Spinal cord (tissue), 10 donors: ENCODE measurements around the gene ZNF343. TPM values are rescaled to one million over a fixed set of nuclear protein-coding genes. Genes with fewer than 3 reads are reported as not detected.

ENCODE experiments used
- DNase-seq, 6 donors: peaks; one replicate each; pipeline versions ENCODE4 v3.0.0 to v3.0.0-alpha.2; 2013 to 2015; ENCODE audit warnings: low spot score in 6 of 6, low read depth in 4 of 6
- H3K27ac ChIP-seq: one replicate; pipeline ENCODE4 v1.5.1; 2013; ENCODE audit warnings: low read depth, low read length, control low read depth
- H3K27me3 ChIP-seq: one replicate; pipeline ENCODE4 v1.6.1; 2013; ENCODE audit warnings: low read length; ENCODE audit not compliant: control insufficient read depth, insufficient read depth
- H3K36me3 ChIP-seq: one replicate; pipeline ENCODE4 v1.6.1; 2013; ENCODE audit warnings: low read length; ENCODE audit not compliant: control insufficient read depth, insufficient read depth
- H3K4me1 ChIP-seq: one replicate; pipeline ENCODE4 v1.6.1; 2013; ENCODE audit warnings: low read length; ENCODE audit not compliant: control insufficient read depth, insufficient read depth
- H3K4me3 ChIP-seq: one replicate; pipeline ENCODE4 v1.5.1; 2013; ENCODE audit warnings: low read depth, low read length, control low read depth
- H3K9me3 ChIP-seq: one replicate; pipeline ENCODE4 v1.6.1; 2013; ENCODE audit warnings: low read length; ENCODE audit not compliant: control insufficient read depth, insufficient read depth
- WGBS: methylation state at CpG from one replicate; pipeline ENCODE4 v1.1.5; 2013; ENCODE audit warnings: missing lambda C conversion rate; ENCODE audit not compliant: insufficient coverage; 5-methylcytosine and 5-hydroxymethylcytosine counted together
- polyA plus RNA-seq, 2 donors: library from polyadenylated mRNA; unstranded; fragments of 120-200 nt; gene quantifications; one replicate each; pipeline ENCODE4 v1.2.1, GENCODE V29; 2013; ENCODE audit not compliant: insufficient read length in 2 of 2
- total RNA-seq, 2 donors: library from RNA; depleted of rRNA in 1 of 2; stranded (reverse); fragments of 120-200 nt in 1 of 2; fragments of >200 nt in 1 of 2; gene quantifications; one replicate each; pipeline versions ENCODE4 v1.2.3 to v1.2.4, GENCODE V29; 2013 to 2014
- donor health status: healthy.

ZNF343 gene
- total and polyA plus RNA-seq, 4 donors = 10.1 to 11.9 (median 11.2) TPM

- WGBS = 98% methylated on average over 7 of the region's 9 CpGs
- H3K27me3 ChIP-seq = no peaks in the 10 kb centered on the region
- DNase-seq = no peak
- H3K36me3 ChIP-seq = peaks cover 53% of the 10 kb centered on the region
- no peaks in the 10 kb centered on the region for H3K9me3 ChIP-seq
- no peak overlapping the region for H3K4me3 ChIP-seq
- peaks cover 5% of the 10 kb centered on the region for H3K4me1 ChIP-seq
- no peak overlapping the region for H3K27ac ChIP-seq
Observed at GRCh38 chr20:2463616-2464365, 44.9 kb downstream of the ZNF343 start.

DNA sequence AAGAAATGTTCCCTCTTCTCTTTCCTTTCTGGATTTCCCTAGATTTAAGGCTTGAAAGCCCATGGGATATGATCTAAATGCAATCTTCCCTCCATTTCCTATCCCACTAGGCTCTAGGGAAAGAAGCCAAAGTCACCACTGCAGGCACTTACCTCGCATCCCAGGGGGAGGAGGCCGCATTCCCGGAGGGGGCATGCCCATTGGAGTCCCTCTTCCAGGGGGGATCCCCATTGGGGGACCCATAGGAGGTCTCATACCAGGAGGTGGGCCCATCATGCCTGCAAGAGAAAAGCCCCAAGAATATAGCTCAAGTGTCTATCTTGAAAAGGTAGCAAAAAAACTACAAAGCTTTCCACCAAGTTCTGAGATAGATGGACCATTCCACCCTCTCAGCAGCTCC lies 46.2 kb downstream of the ZNF343 start:
- Histone ChIP-seq H3K27me3 (no peaks in the 10 kb centered on the region), H3K4me3 (no peak overlapping the region), H3K36me3 (peaks cover 49% of the 10 kb centered on the region), H3K27ac (no peak overlapping the region), H3K4me1 (no peaks in the 10 kb centered on the region), H3K9me3 (no peaks in the 10 kb centered on the region)
- 100% methylated on average over 3 of the region's 3 CpGs for WGBS
- no peak for DNase-seq

DNA sequence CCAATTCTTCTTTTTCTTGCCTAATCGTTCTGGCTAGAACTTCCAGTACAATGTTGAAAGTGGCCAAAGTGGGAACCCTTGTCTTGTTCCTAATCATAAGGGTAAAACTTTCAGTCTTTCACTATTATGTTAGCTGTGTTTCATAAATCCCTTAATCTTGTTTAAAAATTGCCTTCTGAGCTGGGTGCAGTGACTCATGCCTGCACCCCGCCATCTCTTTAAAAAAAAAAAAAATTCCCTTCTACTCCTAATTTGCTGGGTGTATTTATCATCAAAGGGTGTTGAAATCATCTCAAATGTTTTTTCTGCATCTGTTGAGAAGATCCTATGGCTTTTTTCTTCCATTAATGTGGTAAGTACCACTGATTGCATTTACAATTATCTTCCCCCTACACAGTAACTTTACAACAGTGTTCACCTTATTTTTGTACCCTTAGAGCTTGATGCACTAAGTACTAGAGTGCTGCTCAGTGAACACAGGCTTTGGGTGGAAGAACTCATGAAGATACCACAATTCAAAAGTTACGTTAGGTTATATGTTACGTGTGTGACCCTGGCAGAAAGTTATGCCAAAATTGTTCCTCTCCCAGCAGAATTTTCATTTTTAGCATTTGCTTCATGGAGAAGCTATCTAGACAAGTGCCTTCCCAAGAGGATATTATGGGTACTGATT lies 47.8 kb downstream of the ZNF343 start:
- Histone ChIP-seq H3K4me3 (no peak overlapping the region), H3K9me3 (no peaks in the 10 kb centered on the region), H3K36me3 (peaks cover 41% of the 10 kb centered on the region), H3K27me3 (no peaks in the 10 kb centered on the region), H3K4me1 (no peaks in the 10 kb centered on the region), H3K27ac (no peak overlapping the region)
- WGBS = 100% methylated on average over 1 of the region's 4 CpGs
- DNase-seq = no peak

DNA sequence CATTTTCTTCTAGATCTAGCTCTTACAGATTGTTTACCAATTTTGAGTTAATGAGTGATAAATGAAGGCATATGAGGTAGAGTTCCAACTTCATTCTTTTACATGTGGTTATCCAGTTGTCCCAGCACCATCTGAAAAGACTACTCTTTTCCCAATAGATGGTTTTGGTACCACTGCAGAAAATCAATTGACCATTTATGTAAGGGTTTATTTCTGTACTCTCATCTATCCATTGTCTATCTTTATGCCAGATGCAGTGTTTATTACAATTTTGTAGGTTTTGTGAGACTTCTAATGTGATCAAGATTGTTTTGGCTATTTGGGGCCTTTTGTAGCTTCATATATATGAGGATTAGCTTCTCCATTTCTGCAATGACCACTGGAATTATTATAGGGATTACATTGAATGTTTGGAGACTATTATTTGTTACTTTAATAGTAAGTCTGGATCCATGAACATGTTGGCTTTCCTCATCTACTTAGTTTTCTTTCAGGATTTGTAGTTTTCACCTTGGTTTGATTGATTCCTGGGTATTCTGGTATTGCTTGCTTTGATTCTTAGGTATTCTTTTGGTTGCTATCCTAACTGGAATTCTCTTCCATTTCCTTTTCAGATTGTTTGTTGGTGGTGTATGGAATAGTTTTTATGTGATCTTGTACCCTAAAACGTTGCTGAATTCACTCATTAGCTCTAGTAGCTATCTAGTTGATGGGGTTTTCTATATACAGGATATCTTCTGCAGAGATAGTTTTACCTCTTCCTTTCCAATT lies 48.5 kb downstream of the ZNF343 start:
- no peaks in the 10 kb centered on the region for H3K27me3 ChIP-seq
- H3K4me1 ChIP-seq = no peaks in the 10 kb centered on the region
- no peak overlapping the region for H3K27ac ChIP-seq
- WGBS = no CpG with 5 or more reads among the region's 1 CpG
- no peak overlapping the region for H3K4me3 ChIP-seq
- no peak for DNase-seq
- H3K36me3 ChIP-seq = peaks cover 34% of the 10 kb centered on the region
- H3K9me3 ChIP-seq = no peaks in the 10 kb centered on the region

DNA sequence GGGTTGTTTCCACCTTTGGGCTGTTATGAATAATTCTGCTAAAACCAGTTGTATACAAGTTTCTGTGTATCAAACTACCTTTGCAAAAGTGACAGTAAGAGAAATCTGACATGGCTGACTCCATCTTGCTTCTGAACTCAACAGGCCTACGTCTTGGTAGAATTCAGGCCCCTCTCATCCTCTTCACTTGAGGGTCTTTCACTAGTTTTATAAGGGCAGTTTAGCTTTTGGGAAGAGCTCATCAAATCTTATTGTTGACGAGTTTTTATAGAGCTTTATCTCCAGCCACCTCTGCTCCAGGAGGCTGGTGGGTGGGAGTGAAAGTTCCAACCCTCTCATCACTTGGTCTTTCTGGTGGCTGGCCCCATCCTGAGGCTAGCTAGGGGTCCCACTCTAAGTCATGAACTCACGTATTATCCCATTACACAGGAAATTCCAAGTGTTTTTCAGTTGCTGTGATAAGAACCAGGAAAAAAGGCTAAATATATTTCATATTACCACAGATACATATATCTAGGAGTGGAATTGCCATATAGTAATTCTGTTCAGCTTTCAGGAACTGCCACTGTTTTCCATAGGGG lies 49.7 kb downstream of the ZNF343 start:
- Histone ChIP-seq H3K27ac (no peak overlapping the region), H3K27me3 (no peaks in the 10 kb centered on the region), H3K9me3 (no peaks in the 10 kb centered on the region), H3K36me3 (peaks cover 25% of the 10 kb centered on the region), H3K4me1 (peaks cover 7% of the 10 kb centered on the region), H3K4me3 (no peak overlapping the region)
- no CpG with 5 or more reads among the region's 3 CpGs for WGBS
- no peak for DNase-seq

DNA sequence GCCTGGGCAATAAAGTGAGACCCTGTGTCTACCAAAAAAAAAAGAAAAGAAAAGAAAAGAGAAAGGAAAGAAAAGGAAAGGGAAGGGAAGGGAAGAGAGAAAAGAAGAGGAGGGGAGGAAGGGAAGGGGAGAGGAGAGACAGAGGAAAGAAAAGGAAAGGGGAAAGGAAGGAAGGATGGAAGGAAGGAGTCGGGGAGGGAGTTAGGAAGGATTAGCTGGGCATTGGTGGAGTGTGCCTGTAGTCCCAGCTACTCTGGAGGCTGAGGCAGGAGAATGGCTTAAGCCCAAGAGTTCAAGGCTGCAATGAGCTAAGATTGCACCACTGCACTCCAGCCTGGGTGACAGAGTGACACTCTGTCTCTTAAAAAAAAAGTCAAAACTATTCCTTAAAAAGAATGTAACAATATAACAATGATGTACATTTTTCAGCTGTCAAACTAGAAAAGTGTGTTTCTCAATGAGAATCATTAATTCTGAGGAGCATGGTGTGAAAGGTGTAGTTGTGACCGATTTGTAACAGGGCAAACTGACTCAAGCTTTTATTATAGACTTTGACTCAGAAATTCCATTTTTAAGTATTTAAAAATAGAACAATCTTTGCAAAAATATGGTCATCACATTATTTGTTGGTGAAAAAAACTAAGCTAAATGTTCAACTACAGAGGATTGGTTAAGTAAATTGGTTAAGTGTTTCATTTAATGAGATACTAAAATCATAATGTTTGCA lies 52.8 kb downstream of the ZNF343 start:
- Histone ChIP-seq H3K27ac (no peak overlapping the region), H3K4me1 (peaks cover 7% of the 10 kb centered on the region), H3K4me3 (no peak overlapping the region), H3K9me3 (no peaks in the 10 kb centered on the region), H3K27me3 (no peaks in the 10 kb centered on the region), H3K36me3 (no peaks in the 10 kb centered on the region)
- DNase-seq = no peak
- WGBS = 75% methylated on average over 1 of the region's 2 CpGs

DNA sequence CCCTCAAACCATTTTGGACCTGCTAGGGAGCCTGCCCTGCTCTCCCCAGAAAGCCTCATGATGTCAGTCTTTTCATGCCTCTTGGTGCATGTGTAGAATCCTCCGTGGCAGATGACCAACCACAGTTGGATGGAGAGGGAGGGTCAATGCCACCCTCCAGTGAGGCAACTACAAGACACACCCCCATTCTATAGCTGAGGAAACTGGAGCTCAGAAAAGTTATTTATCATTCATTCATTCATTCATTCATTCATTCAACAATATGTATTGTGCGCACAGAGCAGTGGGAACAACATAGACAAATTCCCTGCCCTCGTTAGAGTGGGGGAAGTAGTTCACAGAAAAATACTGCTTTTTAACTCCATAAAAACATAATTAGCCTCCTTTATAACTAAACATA lies 54.9 kb downstream of the ZNF343 start:
- Histone ChIP-seq H3K27me3 (no peaks in the 10 kb centered on the region), H3K4me3 (no peak overlapping the region), H3K27ac (no peak overlapping the region), H3K9me3 (no peaks in the 10 kb centered on the region), H3K36me3 (no peaks in the 10 kb centered on the region), H3K4me1 (peaks cover 7% of the 10 kb centered on the region)
- WGBS = no CpG with 5 or more reads among the region's 3 CpGs
- DNase-seq = no peak

GRCh38 chr20:2451939-2452732 lies 56.6 kb downstream of the ZNF343 start:
- H3K36me3 ChIP-seq = no peaks in the 10 kb centered on the region

More at GRCh38 chr20:2451939-2452732, 56.6 kb downstream of the ZNF343 start:
- Histone ChIP-seq H3K4me3 (no peak overlapping the region), H3K9me3 (no peaks in the 10 kb centered on the region), H3K27ac (no peak overlapping the region), H3K27me3 (no peaks in the 10 kb centered on the region), H3K4me1 (peaks cover 7% of the 10 kb centered on the region)
- DNase-seq = peak; percentile 26 to 91 (median 59)
- 76% methylated on average over 5 of the region's 8 CpGs for WGBS
